Measurements from ENCODE around the gene APOBEC3G.
"Not testable (repeated sequence)": the region's sequence is repeated elsewhere in the genome, so short reads cannot be mapped to it uniquely, and the experiment has no call there.

The APOBEC3G gene

GRCh38 chr22:39066442-39067276 is 10.4 kb upstream of the APOBEC3G start:
- not testable (repeated sequence) for DNase-seq

GRCh38 chr22:39068033-39068785 is 8.9 kb upstream of the APOBEC3G start:
- no peak for DNase-seq

GRCh38 chr22:39070186-39070585 is 6.9 kb upstream of the APOBEC3G start:
- DNase-seq = no peak

DNA sequence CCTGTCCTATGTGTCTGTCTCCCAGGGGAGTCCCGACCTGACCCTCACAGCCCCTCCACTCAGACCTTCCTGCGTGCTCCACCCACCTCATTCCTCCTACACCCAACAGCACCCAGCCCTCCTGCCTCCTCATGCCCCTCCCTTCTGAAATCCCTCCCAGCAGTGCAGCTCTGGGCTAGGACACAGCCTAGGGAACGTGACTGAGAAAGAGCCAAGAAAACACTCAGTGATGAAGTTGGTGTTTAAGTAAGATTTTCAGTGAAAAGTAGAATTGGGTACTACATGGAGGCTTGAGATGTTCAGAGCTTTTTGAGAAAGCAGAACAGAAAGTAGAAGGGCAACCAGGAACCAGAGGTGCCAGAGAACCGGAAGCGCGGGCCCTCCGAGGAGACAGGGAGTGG is 4.5 kb upstream of the APOBEC3G start:
- DNase-seq = not testable (repeated sequence)

DNA sequence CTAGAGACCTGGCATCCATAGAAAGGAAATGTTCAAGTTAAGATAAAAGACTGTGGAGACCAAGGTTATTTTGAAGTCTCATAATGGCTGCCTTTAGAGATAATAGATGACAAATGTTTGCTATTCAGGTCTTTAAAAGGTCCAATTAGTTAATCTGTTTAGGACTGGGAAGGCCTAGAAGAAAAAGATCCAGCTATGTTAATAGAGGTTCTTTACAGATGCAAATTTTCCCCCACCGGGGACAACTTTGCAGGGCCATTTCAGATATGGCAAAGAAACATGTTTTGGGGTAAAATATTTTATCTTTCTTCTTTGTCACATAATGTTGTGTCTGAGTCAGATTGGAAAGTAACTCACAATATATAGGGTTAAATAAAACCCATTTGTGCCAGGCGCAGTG is 3.1 kb upstream of the APOBEC3G start:
- no peak for DNase-seq

DNA sequence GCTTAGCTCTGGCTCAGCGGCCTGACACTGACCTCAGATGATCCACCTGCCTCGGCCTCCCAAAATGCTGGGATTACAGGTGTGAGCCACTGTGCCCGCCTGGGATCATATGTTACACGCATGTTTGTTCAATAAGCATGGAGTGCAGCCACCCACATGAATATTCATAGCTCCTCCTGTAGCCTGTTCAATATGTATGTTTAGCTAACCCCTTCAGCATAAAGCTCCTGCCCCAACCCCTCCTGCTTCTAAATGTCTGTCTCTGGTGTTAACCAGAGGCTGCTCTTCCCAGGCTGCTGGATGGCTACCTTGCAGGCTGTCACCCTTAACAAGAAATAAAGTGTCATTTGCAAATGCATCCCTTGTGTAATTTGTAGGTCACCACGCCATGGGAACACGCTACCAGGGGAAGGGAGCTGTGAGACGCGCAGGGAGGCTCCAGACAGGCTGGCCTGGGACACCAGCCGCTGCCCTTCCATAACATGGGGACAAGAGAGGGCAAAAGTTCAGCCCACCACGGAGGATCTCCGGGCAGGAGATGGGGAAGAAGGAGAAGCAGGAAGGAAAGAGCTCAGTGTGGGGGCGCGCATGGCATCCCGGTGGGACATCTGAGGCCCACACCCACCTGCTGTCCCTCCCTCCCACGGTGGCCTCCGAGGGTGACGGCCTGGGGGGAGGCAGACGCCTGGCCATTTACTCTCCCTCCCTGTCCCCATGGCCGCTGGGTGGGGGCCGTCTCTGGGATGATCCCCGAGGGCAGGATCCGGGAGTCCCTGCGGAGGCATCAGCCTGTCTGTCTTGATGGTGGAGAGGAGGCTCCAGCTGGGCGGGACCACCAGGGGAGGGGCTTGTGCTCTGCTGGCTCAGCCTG is 685 bp upstream of the APOBEC3G start:
- not testable (repeated sequence) for DNase-seq

DNA sequence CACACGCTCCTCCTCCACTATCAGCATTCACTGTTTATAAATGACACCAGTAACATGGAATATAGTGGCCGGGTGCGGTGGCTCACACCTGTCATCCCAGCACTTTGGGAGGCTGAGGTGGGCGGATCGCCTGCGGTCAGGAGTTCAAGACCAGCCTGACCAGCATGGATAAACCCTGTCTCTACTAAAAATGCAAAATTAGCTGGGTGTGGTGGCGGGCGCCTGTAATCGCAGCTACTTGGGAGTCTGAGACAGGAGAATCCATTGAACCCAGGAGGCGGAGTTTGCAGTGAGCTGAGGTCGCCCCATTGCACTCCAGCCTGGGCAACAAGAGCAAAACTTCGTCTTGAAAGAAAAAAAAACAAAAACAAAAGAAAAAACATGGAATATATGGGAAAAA is 837 bp downstream of the APOBEC3G start:
- DNase-seq = not testable (repeated sequence)

- DNase-seq = no peak
These were observed 1.3 kb downstream of the APOBEC3G start for GRCh38 chr22:39078329-39078728.

GRCh38 chr22:39079054-39079637 is 2.1 kb downstream of the APOBEC3G start:
- DNase-seq = not testable (repeated sequence)

- no peak for DNase-seq
These were observed 3.1 kb downstream of the APOBEC3G start for GRCh38 chr22:39080052-39080762.

DNA sequence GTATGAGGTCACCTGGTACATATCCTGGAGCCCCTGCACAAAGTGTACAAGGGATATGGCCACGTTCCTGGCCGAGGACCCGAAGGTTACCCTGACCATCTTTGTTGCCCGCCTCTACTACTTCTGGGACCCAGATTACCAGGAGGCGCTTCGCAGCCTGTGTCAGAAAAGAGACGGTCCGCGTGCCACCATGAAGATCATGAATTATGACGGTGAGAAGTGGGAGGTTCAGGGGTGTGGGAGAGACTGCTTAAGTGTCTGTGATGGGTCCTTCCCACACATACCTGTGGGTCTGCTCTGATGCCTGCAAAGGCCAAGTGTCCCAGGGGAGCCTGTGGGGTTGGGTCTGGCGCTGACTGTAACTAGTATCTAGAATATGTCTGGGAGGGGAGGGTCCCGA is 3.9 kb downstream of the APOBEC3G start:
- DNase-seq = no peak

DNA sequence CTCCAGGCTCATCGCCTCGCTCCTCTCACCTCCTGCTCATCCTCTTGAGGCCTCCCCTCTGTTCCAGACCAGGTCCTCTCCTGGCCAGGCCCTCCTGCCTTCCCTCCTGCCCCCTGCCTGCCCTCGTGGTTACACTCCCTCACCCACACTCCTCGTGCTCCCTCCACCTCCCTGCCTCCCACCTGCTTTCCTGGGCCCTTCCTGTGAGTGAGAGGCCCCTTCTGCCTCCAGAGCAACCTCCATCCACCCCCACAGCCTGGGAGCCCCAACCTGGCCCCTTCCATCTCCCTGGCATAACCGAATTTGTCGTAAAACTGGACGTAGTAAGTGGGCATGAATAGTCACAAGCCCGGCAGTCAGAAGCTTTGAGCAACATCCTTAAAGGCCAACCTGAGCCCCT is 4.5 kb downstream of the APOBEC3G start:
- DNase-seq = no peak

GRCh38 chr22:39083212-39084165 is 6.4 kb downstream of the APOBEC3G start:
- no peak for DNase-seq

- DNase-seq = no peak
These were observed 7.6 kb downstream of the APOBEC3G start for GRCh38 chr22:39084666-39085065.

DNA sequence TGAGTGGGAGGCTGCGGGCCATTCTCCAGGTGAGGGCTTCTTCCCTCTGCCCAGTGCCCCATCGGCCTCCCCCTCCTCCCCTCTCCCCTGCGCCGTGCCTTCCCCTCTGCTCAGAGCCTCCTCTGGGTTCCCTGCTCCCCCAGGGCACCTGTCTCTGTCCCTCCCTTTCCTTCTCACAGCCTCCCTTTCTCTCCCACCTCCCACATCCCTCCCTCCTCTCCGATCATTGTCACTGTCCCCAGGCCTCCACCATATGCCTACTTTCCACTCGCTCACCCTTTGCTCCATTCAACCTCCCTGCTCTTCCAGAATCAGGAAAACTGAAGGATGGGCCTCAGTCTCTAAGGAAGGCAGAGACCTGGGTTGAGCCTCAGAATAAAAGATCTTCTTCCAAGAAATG is 10.0 kb downstream of the APOBEC3G start:
- no peak for DNase-seq

- DNase-seq = peak in 9 of 56 donors; percentile 4 to 49 (median 18)
These were observed 11.0 kb downstream of the APOBEC3G start for GRCh38 chr22:39087881-39088684.

DNA sequence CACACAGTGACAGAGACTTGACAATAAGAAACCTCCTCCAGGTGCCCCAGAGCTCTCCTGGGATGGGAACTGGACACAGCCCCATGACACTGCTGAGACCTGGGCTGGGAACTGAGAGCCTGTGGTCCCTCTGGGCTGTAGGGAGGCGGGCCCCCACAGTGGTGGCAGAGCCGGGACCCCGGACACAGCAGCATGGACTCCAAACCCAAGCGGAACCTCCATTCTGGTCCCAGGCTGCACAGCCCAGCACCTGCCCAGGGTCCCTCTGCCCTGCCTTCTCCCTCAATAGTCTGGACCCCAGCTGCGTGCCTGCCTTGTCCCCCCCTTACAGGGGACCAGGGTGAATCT is 11.6 kb downstream of the APOBEC3G start:
- DNase-seq = no peak

DNA sequence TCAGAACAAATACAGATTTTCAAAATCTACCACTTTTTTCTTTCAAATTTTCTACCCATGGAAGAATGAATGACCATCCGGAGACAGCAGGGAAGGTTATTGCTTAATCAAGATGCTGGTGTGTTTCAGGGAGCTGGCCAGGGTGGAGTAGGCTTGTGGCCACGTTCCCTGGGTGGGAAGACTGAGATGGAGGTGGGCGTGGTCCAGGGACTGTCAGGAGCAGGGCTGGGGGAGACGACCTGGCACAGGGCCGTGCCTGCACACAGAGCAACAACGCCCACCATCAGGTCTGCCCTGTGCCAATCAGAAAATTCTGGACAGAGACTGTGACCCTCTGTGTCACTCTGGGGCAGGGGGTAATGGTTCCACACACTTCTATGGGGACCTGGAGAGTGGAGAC is 12.9 kb downstream of the APOBEC3G start:
- no peak for DNase-seq
